Nucleus accumbens (tissue), 56 donors: ENCODE data around the gene SLC11A2.
A peak's percentile ranks its signal among the peaks of the same experiment; 100 is the strongest.

Experiments
- DNase-seq, 56 donors: peaks; one replicate each; lab custom pipeline; 2025; lab: John Stamatoyannopoulos, UW

Gene SLC11A2

GRCh38 chr12:51025836-51026638, at the start of gene SLC11A2:
SLC11A2 (minus strand) TSS chr12:51026384; CDS start chr12:51010728, 15,656 bp downstream.
- peak; percentile 81 to 98 (median 95) for DNase-seq

GRCh38 chr12:51075390-51075789, 49.2 kb upstream of the SLC11A2 start:
- peak in 1 of 56 donors; percentile 2 for DNase-seq

GRCh38 chr12:51071663-51072062, 45.5 kb upstream of the SLC11A2 start:
- no peak for DNase-seq

- DNase-seq, result no peak
These were observed 43.8 kb upstream of the SLC11A2 start for GRCh38 chr12:51070004-51070403.

GRCh38 chr12:51067771-51068170, 41.6 kb upstream of the SLC11A2 start:
- DNase-seq, result no peak

- DNase-seq, result no peak
These were observed 41.0 kb upstream of the SLC11A2 start for GRCh38 chr12:51067229-51067628.

GRCh38 chr12:51065530-51065929, 39.3 kb upstream of the SLC11A2 start:
- DNase-seq, result no peak

- no peak for DNase-seq
These were observed 36.6 kb upstream of the SLC11A2 start for GRCh38 chr12:51062631-51063397.

- no peak for DNase-seq
These were observed 32.9 kb upstream of the SLC11A2 start for GRCh38 chr12:51059086-51059485.

- DNase-seq, result no peak
These were observed 30.1 kb upstream of the SLC11A2 start for GRCh38 chr12:51056242-51056641.

- DNase-seq, result no peak
These were observed 28.9 kb upstream of the SLC11A2 start for GRCh38 chr12:51055060-51055459.

- no peak for DNase-seq
These were observed 25.6 kb upstream of the SLC11A2 start for GRCh38 chr12:51051787-51052186.

GRCh38 chr12:51049525-51049924, 23.3 kb upstream of the SLC11A2 start:
- DNase-seq, result no peak

GRCh38 chr12:51048661-51049251, 22.6 kb upstream of the SLC11A2 start:
- DNase-seq, result no peak

- DNase-seq, result peak; percentile 75 to 99 (median 96)
These were observed 21.7 kb upstream of the SLC11A2 start, which contains the start of gene LETMD1 for GRCh38 chr12:51047655-51048540. LETMD1 (plus strand) TSS chr12:51048327; CDS start chr12:51048357, 30 bp downstream.

GRCh38 chr12:51036279-51036678, 10.1 kb upstream of the SLC11A2 start:
- DNase-seq, result no peak

GRCh38 chr12:51033457-51034089, 7.4 kb upstream of the SLC11A2 start:
- DNase-seq, result no peak

GRCh38 chr12:51033048-51033447, 6.9 kb upstream of the SLC11A2 start:
- DNase-seq, result no peak

GRCh38 chr12:51028813-51029150, 2.6 kb upstream of the SLC11A2 start:
- DNase-seq, result no peak
